Neural progenitor cell (in vitro differentiated cells): Measurements from ENCODE around the gene CDC14A.

Experiments
- EZH2 ChIP-seq: fragments of 200-600 bp; sonication (generic); IDR thresholded peaks from 2 replicates; pipeline ENCODE4 v1.6.1; 2017; ENCODE audit warnings: antibody characterized with exemption, mild to moderate bottlenecking, moderate library complexity
- TF ChIP-seq, protein P1 (sequence below): fragments of 200-600 bp; sonication (generic); IDR thresholded peaks from 2 replicates; pipeline ENCODE4 v1.5.1; 2017; ENCODE audit warnings: antibody characterized with exemption, mild to moderate bottlenecking

DNA sequence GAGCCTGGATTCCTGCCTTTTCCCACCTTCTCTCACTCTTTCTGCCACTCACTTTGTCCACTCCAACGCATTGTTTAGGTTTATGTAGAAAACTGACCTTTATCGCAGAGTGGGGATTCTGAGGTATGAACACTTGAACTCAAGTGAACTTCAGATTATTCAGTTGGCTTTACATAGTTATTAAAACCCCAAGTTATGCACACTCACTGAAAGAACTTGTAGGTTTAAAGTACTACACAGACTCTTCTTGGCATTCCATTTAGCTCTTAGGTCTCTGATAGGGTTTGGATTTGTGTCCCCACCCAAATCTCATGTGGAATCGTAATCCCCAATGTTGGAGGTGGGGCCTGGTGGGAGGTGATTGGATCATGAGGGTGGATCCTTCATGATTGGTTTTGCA lies 46.4 kb upstream of the CDC14A start:
- TF ChIP-seq, protein P1, sequence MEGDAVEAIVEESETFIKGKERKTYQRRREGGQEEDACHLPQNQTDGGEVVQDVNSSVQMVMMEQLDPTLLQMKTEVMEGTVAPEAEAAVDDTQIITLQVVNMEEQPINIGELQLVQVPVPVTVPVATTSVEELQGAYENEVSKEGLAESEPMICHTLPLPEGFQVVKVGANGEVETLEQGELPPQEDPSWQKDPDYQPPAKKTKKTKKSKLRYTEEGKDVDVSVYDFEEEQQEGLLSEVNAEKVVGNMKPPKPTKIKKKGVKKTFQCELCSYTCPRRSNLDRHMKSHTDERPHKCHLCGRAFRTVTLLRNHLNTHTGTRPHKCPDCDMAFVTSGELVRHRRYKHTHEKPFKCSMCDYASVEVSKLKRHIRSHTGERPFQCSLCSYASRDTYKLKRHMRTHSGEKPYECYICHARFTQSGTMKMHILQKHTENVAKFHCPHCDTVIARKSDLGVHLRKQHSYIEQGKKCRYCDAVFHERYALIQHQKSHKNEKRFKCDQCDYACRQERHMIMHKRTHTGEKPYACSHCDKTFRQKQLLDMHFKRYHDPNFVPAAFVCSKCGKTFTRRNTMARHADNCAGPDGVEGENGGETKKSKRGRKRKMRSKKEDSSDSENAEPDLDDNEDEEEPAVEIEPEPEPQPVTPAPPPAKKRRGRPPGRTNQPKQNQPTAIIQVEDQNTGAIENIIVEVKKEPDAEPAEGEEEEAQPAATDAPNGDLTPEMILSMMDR = no peak
- no peak for TF ChIP-seq EZH2
